GM12874 (cell line): ENCODE data around the gene SQOR.

Experiments used
- CTCF ChIP-seq: IDR thresholded peaks from 2 replicates; pipeline ENCODE4 v1.5.1; 2011; ENCODE audit warnings: low read depth, mild to moderate bottlenecking, control low read depth, low read length, moderate library complexity; ENCODE audit not compliant: insufficient read depth

Gene SQOR

GRCh38 chr15:45670511-45670910, 35.7 kb downstream of the SQOR start:
- no peak for TF ChIP-seq CTCF

- no peak for TF ChIP-seq CTCF
These were observed 39.8 kb downstream of the SQOR start for GRCh38 chr15:45674677-45675076.

- TF ChIP-seq CTCF: no peak
These were observed 43.0 kb downstream of the SQOR start for GRCh38 chr15:45677797-45678196.

- TF ChIP-seq CTCF: no peak
These were observed 43.8 kb downstream of the SQOR start for GRCh38 chr15:45678459-45679178.

GRCh38 chr15:45684533-45684932, 49.7 kb downstream of the SQOR start:
- TF ChIP-seq CTCF: no peak

- no peak for TF ChIP-seq CTCF
These were observed 54.8 kb downstream of the SQOR start for GRCh38 chr15:45689616-45690015.

GRCh38 chr15:45690581-45691260, 55.9 kb downstream of the SQOR start:
- TF ChIP-seq CTCF: no peak
